A549 (cell line): Measurements from ENCODE around the gene MOB3C. TPM values are rescaled to one million over a fixed set of nuclear protein-coding genes. Genes with fewer than 3 reads are reported as not detected.
"Not testable (repeated sequence)": the region's sequence is repeated elsewhere in the genome, so short reads cannot be mapped to it uniquely, and the experiment has no call there.

Experiments used
- ATAC-seq, 2 experiments: fragments of 200-7000 bp in 1 of 2; fragments of >200 bp in 1 of 2; cut with Nextera tagmentation in 1 of 2; cut with Tn5 transposase in 1 of 2; 3 replicates each; pipeline versions ENCODE4 v1.8.0 to v1.9.1; 2018 to 2020; ENCODE audit warnings: mild to moderate bottlenecking in 1 of 2, moderate library complexity in 1 of 2
- CTCF ChIA-PET: fragments of 300-600 bp; sonication (Branson Sonifier 250); formaldehyde crosslinking; extraction: SDS; loops from one replicate; lab custom pipeline; 2021; ENCODE audit warnings: antibody characterized with exemption, inconsistent platforms; lab: Yijun Ruan, JAX
- POLR2A ChIA-PET: fragments of 350-600 bp; formaldehyde crosslinking; extraction: SDS; loops from one replicate; lab custom pipeline; 2021; ENCODE audit warnings: antibody characterized with exemption, inconsistent platforms; lab: Yijun Ruan, JAX
- DNase-seq, 2 experiments: peaks; one replicate each; pipeline versions ENCODE4 v3.0.0 to v3.0.0-alpha.2; 2011 to 2016; ENCODE audit warnings: low read depth in 1 of 2, low spot score in 1 of 2
- FAIRE-seq: peaks from 2 replicates; lab custom pipeline; 2011; peaks lifted over from hg19 to GRCh38; lab: Jason Lieb, UNC
- H3K27ac ChIP-seq, 2 experiments: fragments of >200 bp; sonication (Bioruptor Twin); formaldehyde crosslinking; 3 replicates each; pipeline ENCODE4 v1.5.1; 2016 to 2017
- H3K4me1 ChIP-seq: fragments of >200 bp; sonication (Bioruptor Twin); formaldehyde crosslinking; 3 replicates; pipeline ENCODE4 v1.6.1; 2016
- H3K4me2 ChIP-seq: fragments of >200 bp; sonication (Bioruptor Twin); formaldehyde crosslinking; 3 replicates; pipeline ENCODE4 v1.6.1; 2016
- H3K4me3 ChIP-seq: fragments of >200 bp; sonication (Bioruptor Twin); formaldehyde crosslinking; 3 replicates; pipeline ENCODE4 v1.5.1; 2016
- H3K9me3 ChIP-seq: fragments of >200 bp; sonication (Bioruptor Twin); formaldehyde crosslinking; 3 replicates; pipeline ENCODE4 v1.6.1; 2016
- CHD4 ChIP-seq: fragments of 200-600 bp; sonication (generic); IDR thresholded peaks from 2 replicates; pipeline ENCODE4 v1.6.1; 2016; ENCODE audit warnings: antibody characterized with exemption, mild to moderate bottlenecking, borderline replicate concordance
- FOSL2 ChIP-seq, 2 experiments: fragments of 450-650 bp in 1 of 2; fragments of >200 bp in 1 of 2; sonication (Bioruptor Twin) in 1 of 2; formaldehyde crosslinking; IDR thresholded peaks; 2 replicates each; pipeline versions ENCODE4 v1.5.0 to v1.6.1; 2016 to 2020; ENCODE audit warnings: mild to moderate bottlenecking in 1 of 2, moderate library complexity in 1 of 2
- HDAC2 ChIP-seq: fragments of 200-600 bp; sonication (generic); IDR thresholded peaks from 2 replicates; pipeline ENCODE4 v1.6.1; 2016
- HEYL ChIP-seq: fragments of 250-450 bp; sonication (Bioruptor Pico); IDR thresholded peaks from 2 replicates; pipeline ENCODE4 v1.8.0; 2021; ENCODE audit warnings: mild to moderate bottlenecking, moderate library complexity
- HOXA7 ChIP-seq: fragments of 250-450 bp; sonication (Bioruptor Pico); IDR thresholded peaks from 2 replicates; pipeline ENCODE4 v1.5.0; 2020; ENCODE audit warnings: mild to moderate bottlenecking, moderate library complexity
- HOXB13 ChIP-seq: fragments of 250-450 bp; sonication (Bioruptor Pico); IDR thresholded peaks from 2 replicates; pipeline ENCODE4 v1.5.0; 2020; ENCODE audit warnings: low read depth, mild to moderate bottlenecking, moderate library complexity
- NFE2L2 ChIP-seq: fragments of 150-350 bp; conservative IDR thresholded peaks from 2 replicates; pipeline ENCODE4 v1.6.1; 2014; ENCODE audit warnings: low read length
- NR3C1 ChIP-seq: fragments of >200 bp; sonication (Bioruptor Twin); formaldehyde crosslinking; IDR thresholded peaks from 3 replicates; pipeline ENCODE4 v1.6.1; 2017
- PHF8 ChIP-seq: fragments of 200-600 bp; sonication (generic); IDR thresholded peaks from 2 replicates; pipeline ENCODE4 v1.6.1; 2016; ENCODE audit warnings: low read depth, mild to moderate bottlenecking, antibody characterized with exemption, moderate library complexity, borderline replicate concordance
- POLR2A ChIP-seq: IDR thresholded peaks from 2 replicates; pipeline ENCODE4 v1.6.1; 2012; ENCODE audit warnings: mild to moderate bottlenecking, low read length
- RARB ChIP-seq: fragments of 250-450 bp; sonication (Bioruptor Pico); IDR thresholded peaks from 2 replicates; pipeline ENCODE4 v1.8.0; 2021; ENCODE audit warnings: mild to moderate bottlenecking, moderate library complexity
- RCOR1 ChIP-seq: fragments of 150-350 bp; IDR thresholded peaks from 2 replicates; pipeline ENCODE4 v1.6.1; 2014; ENCODE audit warnings: antibody characterized with exemption, low read length, low read depth
- SMC3 ChIP-seq: fragments of >200 bp; sonication (Bioruptor Twin); formaldehyde crosslinking; IDR thresholded peaks from 3 replicates; pipeline ENCODE4 v1.6.1; 2018; ENCODE audit warnings: inconsistent platforms
- TP53 ChIP-seq: fragments of 250-450 bp; sonication (Bioruptor Pico); IDR thresholded peaks from 2 replicates; pipeline ENCODE4 v1.5.0; 2021; ENCODE audit warnings: mild to moderate bottlenecking, moderate library complexity
- ZC3H11A ChIP-seq: fragments of 450-650 bp; IDR thresholded peaks from 2 replicates; pipeline ENCODE4 v1.6.1; 2014; ENCODE audit warnings: antibody characterized with exemption, mild to moderate bottlenecking
- ZNF302 ChIP-seq: fragments of 250-450 bp; sonication (Bioruptor Pico); IDR thresholded peaks from 2 replicates; pipeline ENCODE4 v1.9.0; 2021; ENCODE audit warnings: inconsistent platforms, mild to moderate bottlenecking, moderate library complexity
- WGBS: methylation state at CpG from one replicate; pipeline ENCODE4 v1.1.6; 2017; ENCODE audit errors: missing lambda C conversion rate; 5-methylcytosine and 5-hydroxymethylcytosine counted together
- polyA plus RNA-seq, 4 experiments: library from polyadenylated mRNA; depleted of rRNA in 3 of 4; stranded (reverse); fragments of >200 nt; fragmentation: RNase III in 1 of 4; extraction: RNeasy Plus Mini Kit Qiagen cat#74134 plus additional on column Dnase treatment in 1 of 4; gene quantifications; 2 replicates in 3 of 4; 3 replicates in 1 of 4; pipeline ENCODE4 v1.2.3, GENCODE V29; 2011 to 2017
- TF ChIP-seq, protein P1 (sequence below): IDR thresholded peaks from 2 replicates; pipeline ENCODE4 v1.6.1; 2012

The MOB3C gene
- polyA plus RNA-seq, 2 of the 4 experiments (the other 2 are of a cell fraction), result 2.6 to 2.7 TPM

DNA sequence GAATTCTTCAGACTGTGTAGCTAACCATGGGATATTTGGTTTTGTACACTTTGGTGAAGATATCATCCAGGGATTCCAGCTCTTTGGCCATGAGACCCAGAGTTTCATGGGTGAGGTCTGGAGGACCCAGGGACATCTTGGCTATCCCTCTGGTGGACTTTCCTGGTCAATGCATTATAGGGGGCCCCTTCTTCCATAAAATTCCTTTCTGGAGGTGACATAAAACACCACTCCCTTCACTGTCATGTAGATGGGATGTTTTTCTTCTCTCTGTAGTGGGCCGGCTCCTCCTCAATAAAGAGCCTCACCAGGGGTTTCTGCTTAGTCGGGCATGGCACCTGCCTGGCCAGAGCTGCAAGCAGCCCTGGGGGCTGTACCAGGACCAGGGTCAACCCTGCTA is 49.4 kb upstream of the MOB3C start:
- H3K4me2 ChIP-seq, result peak overlapping the region; percentile 93; the same call in 1 of the 3 replicates
- H3K4me1 ChIP-seq, result peaks cover 16% of the 10 kb centered on the region
- no peak overlapping the region for H3K4me3 ChIP-seq
- H3K9me3 ChIP-seq, result no peaks in the 10 kb centered on the region
- DNase-seq (no peak), FAIRE-seq (no peak), ATAC-seq (no peak)
- POLR2A ChIA-PET, result no interaction called here
- no peak for TF ChIP-seq ZNF302
- TF ChIP-seq, protein P1, sequence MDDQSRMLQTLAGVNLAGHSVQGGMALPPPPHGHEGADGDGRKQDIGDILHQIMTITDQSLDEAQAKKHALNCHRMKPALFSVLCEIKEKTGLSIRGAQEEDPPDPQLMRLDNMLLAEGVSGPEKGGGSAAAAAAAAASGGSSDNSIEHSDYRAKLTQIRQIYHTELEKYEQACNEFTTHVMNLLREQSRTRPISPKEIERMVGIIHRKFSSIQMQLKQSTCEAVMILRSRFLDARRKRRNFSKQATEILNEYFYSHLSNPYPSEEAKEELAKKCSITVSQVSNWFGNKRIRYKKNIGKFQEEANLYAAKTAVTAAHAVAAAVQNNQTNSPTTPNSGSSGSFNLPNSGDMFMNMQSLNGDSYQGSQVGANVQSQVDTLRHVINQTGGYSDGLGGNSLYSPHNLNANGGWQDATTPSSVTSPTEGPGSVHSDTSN, result no peak
- no peak for TF ChIP-seq PHF8
- CTCF ChIA-PET, result interaction anchor here (0.9 to 1.4 kb wide), 2 partner anchors 62 to 137 kb away, joined by 3 read pairs; partner anchors contain the start of gene MKNK1
- H3K27ac ChIP-seq, result no peak overlapping the region
- WGBS, result 100% methylated on average over 1 of the region's 2 CpGs

DNA sequence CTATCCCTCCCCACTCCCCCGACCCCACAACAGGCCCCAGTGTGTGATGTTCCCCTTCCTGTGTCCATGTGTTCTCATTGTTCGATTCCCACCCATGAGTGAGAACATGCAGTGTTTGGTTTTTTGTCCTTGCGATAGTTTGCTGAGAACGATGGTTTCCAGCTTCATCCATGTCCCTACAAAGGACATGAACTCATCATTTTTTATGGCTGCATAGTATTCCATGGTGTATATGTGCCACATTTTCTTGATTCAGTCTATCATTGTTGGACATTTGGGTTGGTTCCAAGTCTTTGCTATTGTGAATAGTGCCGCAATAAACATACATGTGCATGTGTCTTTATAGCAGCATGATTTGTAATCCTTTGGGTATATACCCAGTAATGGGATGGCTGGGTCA is 46.3 kb upstream of the MOB3C start:
- DNase-seq, H3K9me3 ChIP-seq, H3K27ac ChIP-seq, POLR2A ChIA-PET, H3K4me3 ChIP-seq, ATAC-seq, H3K4me2 ChIP-seq, FAIRE-seq, CTCF ChIA-PET: not testable (repeated sequence)
- WGBS, result 84% methylated on average over 3 of the region's 5 CpGs
- H3K4me1 ChIP-seq, result peaks cover 11% of the 10 kb centered on the region

DNA sequence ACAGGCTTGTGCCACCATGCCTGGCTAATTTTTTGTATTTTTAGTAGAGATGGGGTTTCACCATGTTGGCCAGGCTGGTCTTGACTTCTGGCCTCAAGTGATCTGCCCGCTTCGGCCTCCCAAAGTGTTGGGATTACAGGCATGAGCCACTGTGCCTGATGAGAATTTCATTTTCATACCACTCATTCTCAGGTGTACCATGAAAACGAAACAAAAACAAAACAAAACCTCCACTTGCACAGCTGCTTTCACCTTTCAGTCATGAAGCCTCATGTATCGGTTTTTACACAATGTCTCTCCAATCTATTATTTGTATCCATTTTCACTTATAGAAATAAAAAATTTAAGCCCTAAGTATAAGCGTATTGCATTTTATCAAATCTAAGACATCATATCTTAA is 43.5 kb upstream of the MOB3C start:
- FAIRE-seq, CTCF ChIA-PET, H3K4me2 ChIP-seq, DNase-seq, POLR2A ChIA-PET, H3K9me3 ChIP-seq, H3K4me1 ChIP-seq, ATAC-seq, H3K27ac ChIP-seq, H3K4me3 ChIP-seq: not testable (repeated sequence)
- WGBS, result 91% methylated on average over 5 of the region's 5 CpGs

DNA sequence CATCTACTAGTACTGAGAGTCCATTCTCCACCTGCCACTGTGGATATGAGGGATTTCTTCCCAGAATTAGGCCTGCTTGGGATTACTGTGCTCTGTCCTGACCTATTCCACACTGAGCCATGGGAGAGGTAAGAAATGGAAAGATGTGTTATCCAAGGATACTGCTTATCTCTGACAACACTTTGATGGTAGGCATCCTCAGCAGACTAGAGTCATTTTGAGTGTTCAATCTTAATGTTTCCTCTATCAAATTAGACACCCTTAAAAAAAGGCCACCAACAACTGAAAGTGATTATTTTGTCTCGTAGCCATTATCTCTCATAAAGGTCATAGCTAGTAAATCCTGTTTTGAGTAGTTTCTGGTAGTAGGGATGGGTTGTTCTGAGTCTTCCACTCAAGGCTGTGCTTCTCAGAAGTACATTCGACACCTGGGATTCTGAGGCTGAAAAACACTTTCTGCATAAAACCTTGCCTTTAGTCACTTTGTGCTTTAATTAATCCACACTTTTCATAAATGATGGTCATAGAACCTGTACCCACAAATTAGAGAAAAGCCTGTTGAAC is 42.8 kb upstream of the MOB3C start:
- Histone ChIP-seq H3K4me1 (no peaks in the 10 kb centered on the region), H3K27ac (no peak overlapping the region), H3K4me2 (no peak overlapping the region), H3K4me3 (no peak overlapping the region), H3K9me3 (no peaks in the 10 kb centered on the region)
- 93% methylated on average over 2 of the region's 2 CpGs for WGBS
- TF ChIP-seq ZNF302 (no peak), CHD4 (no peak), NFE2L2 (no peak), SMC3 (no peak), HEYL (CRISPR knock-in tag) (no peak), HDAC2 (no peak), HOXA7 (CRISPR knock-in tag) (no peak), NR3C1 (no peak), ZC3H11A (no peak), RCOR1 (no peak), TP53 (CRISPR knock-in tag) (no peak), FOSL2 (IDR thresholded peaks at IDR 0.05) (no peak), FOSL2 (CRISPR knock-in tag; IDR thresholded peaks at IDR 0.05) (no peak), POLR2A (no peak), HOXB13 (CRISPR knock-in tag) (no peak), RARB (CRISPR knock-in tag) (no peak)
- TF ChIP-seq, protein P1, result no peak
- FAIRE-seq (no peak), ATAC-seq (no peak), DNase-seq (no peak)
- POLR2A ChIA-PET, result no interaction called here
- CTCF ChIA-PET, result no interaction called here
